GM23338 (cell line): Measurements from ENCODE around the gene DTNA. TPM values are rescaled to one million over a fixed set of nuclear protein-coding genes. Genes with fewer than 3 reads are reported as not detected.

Experiments used
- ATAC-seq: fragments of 200-7000 bp; cut with Tn5 transposase; 3 replicates; pipeline ENCODE4 v1.9.1; 2020
- DNase-seq: peaks from one replicate; pipeline ENCODE4 v3.0.0-alpha.2; 2015; ENCODE audit warnings: low spot score
- H2AFZ ChIP-seq: fragments of 200-600 bp; sonication (generic); 2 replicates; pipeline ENCODE4 v1.8.0; 2016; ENCODE audit warnings: antibody characterized with exemption, mild to moderate bottlenecking, moderate library complexity
- H3F3A ChIP-seq: fragments of 200-600 bp; sonication (generic); replicated peaks from 2 replicates; pipeline ENCODE4 v1.8.0; 2017; ENCODE audit warnings: antibody characterized with exemption, mixed run types, low read depth
- H3K27ac ChIP-seq: fragments of 200-600 bp; sonication (generic); 2 replicates; pipeline ENCODE4 v1.6.1; 2016; ENCODE audit warnings: low read depth
- H3K27me3 ChIP-seq: fragments of 200-600 bp; sonication (generic); 2 replicates; pipeline ENCODE4 v1.8.0; 2016; ENCODE audit warnings: mild to moderate bottlenecking, mixed run types, moderate library complexity; ENCODE audit not compliant: insufficient read depth
- H3K36me3 ChIP-seq: fragments of 200-600 bp; sonication (generic); 2 replicates; pipeline ENCODE4 v1.8.0; 2016; ENCODE audit warnings: mild to moderate bottlenecking; ENCODE audit not compliant: insufficient read depth
- H3K4me1 ChIP-seq: fragments of 200-600 bp; sonication (generic); 2 replicates; pipeline ENCODE4 v1.8.0; 2016; ENCODE audit warnings: mild to moderate bottlenecking, moderate library complexity; ENCODE audit not compliant: insufficient read depth
- H3K4me2 ChIP-seq: fragments of 200-600 bp; sonication (generic); 2 replicates; pipeline ENCODE4 v1.7.1; 2017; ENCODE audit warnings: mixed run types
- H3K4me3 ChIP-seq: fragments of 200-600 bp; sonication (generic); 2 replicates; pipeline ENCODE4 v1.6.1; 2016; ENCODE audit warnings: mixed run types
- H3K79me2 ChIP-seq: fragments of 200-600 bp; sonication (generic); replicated peaks from 2 replicates; pipeline ENCODE4 v1.8.0; 2017; ENCODE audit warnings: mild to moderate bottlenecking; ENCODE audit not compliant: insufficient read depth
- H3K9me2 ChIP-seq: fragments of 200-600 bp; sonication (generic); 2 replicates; pipeline ENCODE4 v1.8.0; 2017; ENCODE audit not compliant: insufficient read depth
- H4K20me1 ChIP-seq: fragments of 200-600 bp; sonication (generic); replicated peaks from 2 replicates; pipeline ENCODE4 v1.8.0; 2017; ENCODE audit warnings: mild to moderate bottlenecking; ENCODE audit not compliant: insufficient read depth
- H3K27ac Mint-ChIP-seq: 2 replicates; pipeline ENCODE4 v1.8.0; 2020; ENCODE audit warnings: inconsistent platforms, mild to moderate bottlenecking, moderate library complexity, mixed read lengths
- H3K27me3 Mint-ChIP-seq: 3 replicates; pipeline ENCODE4 v1.8.0; 2022; ENCODE audit warnings: low read depth, mild to moderate bottlenecking, moderate library complexity, mixed read lengths, inconsistent platforms; ENCODE audit not compliant: insufficient read depth, poor library complexity
- H3K36me3 Mint-ChIP-seq: 3 replicates; pipeline ENCODE4 v1.8.0; 2021; ENCODE audit warnings: low read depth, mild to moderate bottlenecking, inconsistent platforms, moderate library complexity, mixed read lengths
- H3K4me1 Mint-ChIP-seq: 3 replicates; pipeline ENCODE4 v1.8.0; 2020; ENCODE audit warnings: mild to moderate bottlenecking, inconsistent platforms, mixed read lengths
- H3K4me3 Mint-ChIP-seq: 3 replicates; pipeline ENCODE4 v1.8.0; 2021; ENCODE audit warnings: moderate library complexity, mild to moderate bottlenecking, inconsistent platforms, mixed read lengths
- H3K9me3 Mint-ChIP-seq: 3 replicates; pipeline ENCODE4 v1.8.0; 2020; ENCODE audit warnings: moderate library complexity, mild to moderate bottlenecking, inconsistent platforms, mixed read lengths
- CREB1 ChIP-seq: fragments of 250-450 bp; sonication (Bioruptor Pico); IDR thresholded peaks from 2 replicates; pipeline ENCODE4 v1.5.0; 2020; ENCODE audit warnings: low read depth, mild to moderate bottlenecking, moderate library complexity
- ETS1 ChIP-seq: IDR thresholded peaks from 2 replicates; pipeline ENCODE4 v1.6.1; 2016; ENCODE audit warnings: antibody characterized with exemption
- EZH2 ChIP-seq: fragments of 200-600 bp; sonication (generic); IDR thresholded peaks from one replicate; pipeline ENCODE4 v1.8.0; 2017; ENCODE audit warnings: antibody characterized with exemption, mild to moderate bottlenecking, low read depth; ENCODE audit not compliant: unreplicated experiment
- EZH2phosphoT487 ChIP-seq: fragments of 200-600 bp; sonication (generic); IDR thresholded peaks from one replicate; pipeline ENCODE4 v1.8.1; 2018; ENCODE audit warnings: antibody characterized with exemption; ENCODE audit not compliant: unreplicated experiment
- JUNB ChIP-seq: IDR thresholded peaks from one replicate; pipeline ENCODE4 v1.6.1; 2016; ENCODE audit warnings: antibody characterized with exemption; ENCODE audit not compliant: unreplicated experiment
- NANOG ChIP-seq: IDR thresholded peaks from 2 replicates; pipeline ENCODE4 v1.6.1; 2016; ENCODE audit warnings: antibody characterized with exemption, borderline replicate concordance
- POLR2AphosphoS5 ChIP-seq: IDR thresholded peaks from 2 replicates; pipeline ENCODE4 v1.6.1; 2016; ENCODE audit warnings: antibody characterized with exemption, low read depth
- REST ChIP-seq: IDR thresholded peaks from one replicate; pipeline ENCODE4 v1.6.1; 2018; ENCODE audit warnings: antibody characterized with exemption; ENCODE audit not compliant: unreplicated experiment
- ZNF114 ChIP-seq: fragments of 250-450 bp; sonication (Bioruptor Pico); IDR thresholded peaks from 2 replicates; pipeline ENCODE4 v1.5.0; 2020; ENCODE audit warnings: mild to moderate bottlenecking, moderate library complexity
- ZNF331 ChIP-seq: fragments of 250-450 bp; sonication (Bioruptor Pico); IDR thresholded peaks from 2 replicates; pipeline ENCODE4 v1.5.0; 2020; ENCODE audit warnings: low read depth, mild to moderate bottlenecking, moderate library complexity
- ZNF462 ChIP-seq: fragments of 250-450 bp; sonication (Bioruptor Pico); IDR thresholded peaks from 2 replicates; pipeline ENCODE4 v1.5.0; 2020; ENCODE audit warnings: mild to moderate bottlenecking, moderate library complexity
- polyA plus RNA-seq: library from polyadenylated mRNA; unstranded; fragments of >200 nt; fragmentation: Nextera tagmentation; extraction: Ambion mirVana; gene quantifications from 2 replicates; pipeline ENCODE4 v1.2.1, GENCODE V29; 2016
- total RNA-seq: library from RNA; depleted of rRNA; stranded (reverse); fragments of >200 nt; shearing (Covaris generic); gene quantifications from 2 replicates; pipeline ENCODE4 v1.2.3, GENCODE V29; 2014
- TF ChIP-seq, protein P1 (sequence below), 2 experiments: fragments of 200-600 bp in 1 of 2; sonication (generic) in 1 of 2; conservative IDR thresholded peaks; 2 replicates each; pipeline versions ENCODE4 v1.5.1 to v1.6.1; 2016 to 2017; ENCODE audit warnings: antibody characterized with exemption in 2 of 2, low read depth in 2 of 2, mild to moderate bottlenecking in 2 of 2, moderate library complexity in 1 of 2

The DTNA gene
- total and polyA plus RNA-seq, 2 experiments from 2014 or later = 11.5 to 25.1 TPM

DNA sequence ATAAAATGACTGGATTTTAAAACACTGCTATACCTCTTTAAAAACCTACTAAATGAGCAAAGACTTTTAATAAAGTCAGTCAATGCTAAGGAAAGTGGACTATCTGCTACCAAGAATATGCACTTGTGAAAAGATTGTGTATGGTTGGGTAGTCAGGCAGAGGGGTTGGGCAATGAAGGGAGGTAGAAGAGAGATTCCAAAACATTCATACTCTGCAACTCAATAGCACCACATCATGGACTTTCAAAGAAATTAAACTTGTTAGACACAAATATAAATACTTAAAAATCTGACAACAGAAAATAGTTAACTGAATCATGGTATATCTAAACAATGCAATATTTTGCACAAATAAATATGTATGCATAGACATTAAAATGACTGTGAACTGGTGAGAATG, 191.2 kb downstream of the DTNA start:
- H3K9me3 Mint-ChIP-seq = peaks cover 9% of the 10 kb centered on the region
- H3K4me1 Mint-ChIP-seq = no peaks in the 10 kb centered on the region
- H3K4me3 ChIP-seq = no peak overlapping the region
- H2AFZ ChIP-seq = no peak overlapping the region
- H3K4me2 ChIP-seq = no peak overlapping the region
- H3K27ac ChIP-seq = no peak overlapping the region
- H3K36me3 Mint-ChIP-seq = no peaks in the 10 kb centered on the region
- no peaks in the 10 kb centered on the region for H3K79me2 ChIP-seq
- no peak for ATAC-seq
- TF ChIP-seq JUNB (no peak), REST (no peak), ZNF331 (CRISPR knock-in tag) (no peak), ZNF114 (CRISPR knock-in tag) (no peak), EZH2 (no peak), EZH2phosphoT487 (no peak), ZNF462 (CRISPR knock-in tag) (no peak), ETS1 (no peak), NANOG (no peak), POLR2AphosphoS5 (no peak), CREB1 (CRISPR knock-in tag) (no peak)
- TF ChIP-seq, protein P1, sequence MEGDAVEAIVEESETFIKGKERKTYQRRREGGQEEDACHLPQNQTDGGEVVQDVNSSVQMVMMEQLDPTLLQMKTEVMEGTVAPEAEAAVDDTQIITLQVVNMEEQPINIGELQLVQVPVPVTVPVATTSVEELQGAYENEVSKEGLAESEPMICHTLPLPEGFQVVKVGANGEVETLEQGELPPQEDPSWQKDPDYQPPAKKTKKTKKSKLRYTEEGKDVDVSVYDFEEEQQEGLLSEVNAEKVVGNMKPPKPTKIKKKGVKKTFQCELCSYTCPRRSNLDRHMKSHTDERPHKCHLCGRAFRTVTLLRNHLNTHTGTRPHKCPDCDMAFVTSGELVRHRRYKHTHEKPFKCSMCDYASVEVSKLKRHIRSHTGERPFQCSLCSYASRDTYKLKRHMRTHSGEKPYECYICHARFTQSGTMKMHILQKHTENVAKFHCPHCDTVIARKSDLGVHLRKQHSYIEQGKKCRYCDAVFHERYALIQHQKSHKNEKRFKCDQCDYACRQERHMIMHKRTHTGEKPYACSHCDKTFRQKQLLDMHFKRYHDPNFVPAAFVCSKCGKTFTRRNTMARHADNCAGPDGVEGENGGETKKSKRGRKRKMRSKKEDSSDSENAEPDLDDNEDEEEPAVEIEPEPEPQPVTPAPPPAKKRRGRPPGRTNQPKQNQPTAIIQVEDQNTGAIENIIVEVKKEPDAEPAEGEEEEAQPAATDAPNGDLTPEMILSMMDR (conservative IDR thresholded peaks at IDR 0.05; ENCODE audit: low read depth in 2 of 2) = no peak; a peak in 1 of 4 replicates
- H3K27me3 ChIP-seq = no peaks in the 10 kb centered on the region
- no peaks in the 10 kb centered on the region for H3K36me3 ChIP-seq
- no peaks in the 10 kb centered on the region for H3F3A ChIP-seq
- H4K20me1 ChIP-seq = no peaks in the 10 kb centered on the region
- H3K4me1 ChIP-seq = no peaks in the 10 kb centered on the region
- no peaks in the 10 kb centered on the region for H3K9me2 ChIP-seq
- H3K27ac Mint-ChIP-seq = no peak overlapping the region
- H3K27me3 Mint-ChIP-seq = peaks cover 3% of the 10 kb centered on the region
- H3K4me3 Mint-ChIP-seq = no peak overlapping the region
- no peak for DNase-seq
